Measurements from ENCODE around the gene MASTL. TPM values are rescaled to one million over a fixed set of nuclear protein-coding genes. Genes with fewer than 3 reads are reported as not detected.

The MASTL gene
- total and polyA plus RNA-seq, 2 donors (not counting 1 experiment from before 2014, with no cell fraction given): 7.6 to 12.4 TPM

GRCh38 chr10:27225642-27226257 lies 70.6 kb downstream of the MASTL start:
- H3K9ac ChIP-seq (ENCODE audit: low read length): no peak overlapping the region
- ATAC-seq (ENCODE audit: low read depth) (no peak), DNase-seq (no peak)
- H3K27ac ChIP-seq (ENCODE audit: low read length in 2 of 2): peak overlapping the region in 1 of 2 donors; percentile 19
- CTCF ChIA-PET: interaction anchor here (1.0 to 4.9 kb wide), 6 partner anchors 11 to 137 kb away, joined by 3 to 52 read pairs (median 10); no protein-coding TSS in a partner anchor
- no peaks in the 10 kb centered on the region for H3K79me2 ChIP-seq (ENCODE audit: control insufficient read depth, insufficient read depth, low read length)
- POLR2A ChIA-PET: no interaction called here
- TF ChIP-seq EZH2 (IDR thresholded peaks at IDR 0.05; ENCODE audit: borderline replicate concordance, insufficient read depth, low read depth, low read length, poor library complexity, severe bottlenecking) (no peak), CTCF (IDR thresholded peaks at IDR 0.05) (no peak)
- no peaks in the 10 kb centered on the region for H3K9me3 Mint-ChIP-seq (ENCODE audit: insufficient read depth)
- 89% methylated on average over 1 of the region's 3 CpGs for WGBS (ENCODE audit: insufficient coverage)
- peaks cover 1 to 53% of the 10 kb centered on the region in 2 experiments for H3K36me3 ChIP-seq (replicated peaks in 1 of 2; ENCODE audit: control extremely low read depth in 1 of 2, control insufficient read depth in 1 of 2, extremely low read depth in 1 of 2, insufficient read depth in 2 of 2, low read length in 1 of 2)
- no peak overlapping the region for H2AFZ ChIP-seq (ENCODE audit: insufficient read depth, low read depth, low read length, poor library complexity, severe bottlenecking)
- H3K4me3 ChIP-seq (ENCODE audit: control extremely low read depth in 1 of 5, extremely low read depth in 1 of 5, insufficient read depth in 1 of 5, low read depth in 2 of 5, low read length in 4 of 5): no peak overlapping the region
- no peaks in the 10 kb centered on the region for H4K20me1 ChIP-seq (ENCODE audit: control insufficient read depth, insufficient read depth, low read length, poor library complexity, severe bottlenecking)
- intact Hi-C loops (cut with micrococcal nuclease): loop anchor here (2.0 kb wide), 1 partner anchor 15 kb away; the partner anchor contains the start of gene ACBD5
- no peaks in the 10 kb centered on the region for H3K27me3 Mint-ChIP-seq
- no peaks in the 10 kb centered on the region for H3K9me3 ChIP-seq (ENCODE audit: control extremely low read depth in 1 of 3, control insufficient read depth in 2 of 3, insufficient read depth in 1 of 3, low read length in 2 of 3)
- no peak overlapping the region for H3K4me2 ChIP-seq (replicated peaks; ENCODE audit: low read depth, low read length, poor library complexity, severe bottlenecking)
- no peaks in the 10 kb centered on the region for H3K4me1 ChIP-seq (ENCODE audit: control insufficient read depth in 2 of 2, insufficient read depth in 2 of 2, low read length in 2 of 2)
- no peaks in the 10 kb centered on the region for H3K27me3 ChIP-seq (replicated peaks in 1 of 4; ENCODE audit: control extremely low read depth in 1 of 4, control insufficient read depth in 3 of 4, insufficient read depth in 4 of 4, low read length in 3 of 4)
- H3K27ac Mint-ChIP-seq: no peak overlapping the region
- H3K4me3 Mint-ChIP-seq: no peak overlapping the region
- no peaks in the 10 kb centered on the region for H3K4me1 Mint-ChIP-seq

- Histone ChIP-seq H2AFZ (ENCODE audit: insufficient read depth, low read depth, low read length, poor library complexity, severe bottlenecking) (no peak overlapping the region), H3K9ac (ENCODE audit: low read length) (no peak overlapping the region), H3K4me3 (ENCODE audit: control extremely low read depth in 1 of 5, extremely low read depth in 1 of 5, insufficient read depth in 1 of 5, low read depth in 2 of 5, low read length in 4 of 5) (no peak overlapping the region), H3K4me2 (replicated peaks; ENCODE audit: low read depth, low read length, poor library complexity, severe bottlenecking) (no peak overlapping the region), H3K4me1 (ENCODE audit: control insufficient read depth in 2 of 2, insufficient read depth in 2 of 2, low read length in 2 of 2) (no peaks in the 10 kb centered on the region), H3K27me3 (replicated peaks in 1 of 4; ENCODE audit: control extremely low read depth in 1 of 4, control insufficient read depth in 3 of 4, insufficient read depth in 4 of 4, low read length in 3 of 4) (no peaks in the 10 kb centered on the region), H3K36me3 (replicated peaks in 1 of 2; ENCODE audit: control extremely low read depth in 1 of 2, control insufficient read depth in 1 of 2, extremely low read depth in 1 of 2, insufficient read depth in 2 of 2, low read length in 1 of 2) (peaks cover 3 to 39% of the 10 kb centered on the region in 2 experiments), H3K79me2 (ENCODE audit: control insufficient read depth, insufficient read depth, low read length) (peaks cover 11% of the 10 kb centered on the region), H3K9me3 (ENCODE audit: control extremely low read depth in 1 of 3, control insufficient read depth in 2 of 3, insufficient read depth in 1 of 3, low read length in 2 of 3) (no peaks in the 10 kb centered on the region), H3K27ac (ENCODE audit: low read length in 2 of 2) (no peak overlapping the region), H4K20me1 (ENCODE audit: control insufficient read depth, insufficient read depth, low read length, poor library complexity, severe bottlenecking) (no peaks in the 10 kb centered on the region)
- H3K4me3 Mint-ChIP-seq: no peak overlapping the region
- H3K9me3 Mint-ChIP-seq (ENCODE audit: insufficient read depth): no peaks in the 10 kb centered on the region
- no peaks in the 10 kb centered on the region for H3K4me1 Mint-ChIP-seq
- TF ChIP-seq EZH2 (IDR thresholded peaks at IDR 0.05; ENCODE audit: borderline replicate concordance, insufficient read depth, low read depth, low read length, poor library complexity, severe bottlenecking): no peak
- TF ChIP-seq CTCF (IDR thresholded peaks at IDR 0.05): no peak
- intact Hi-C loops (cut with micrococcal nuclease): no loop called here
- no CpG with 5 or more reads among the region's 1 CpG for WGBS (ENCODE audit: insufficient coverage)
- no peak for ATAC-seq (ENCODE audit: low read depth)
- H3K27ac Mint-ChIP-seq: no peak overlapping the region
- POLR2A ChIA-PET: no interaction called here
- CTCF ChIA-PET: interaction anchor here (1.7 kb wide), 1 partner anchor 9 kb away, joined by 4 read pairs; no protein-coding TSS in a partner anchor
- no peak for DNase-seq
- no peaks in the 10 kb centered on the region for H3K27me3 Mint-ChIP-seq
These were observed 74.9 kb downstream of the MASTL start for GRCh38 chr10:27230022-27230421.
